Measurements from ENCODE around the gene SLC35F4. TPM values are rescaled to one million over a fixed set of nuclear protein-coding genes. Genes with fewer than 3 reads are reported as not detected.

Gene SLC35F4
- total and polyA plus RNA-seq, 2 donors (not counting 1 experiment from before 2014, with no cell fraction given): not detected

GRCh38 chr14:57875296-57875695, 9.4 kb upstream of the SLC35F4 start:
- 29% methylated on average over 1 of the region's 3 CpGs for WGBS (ENCODE audit: insufficient coverage)
- Mint-ChIP-seq H3K4me1 (no peaks in the 10 kb centered on the region), H3K4me3 (no peak overlapping the region), H3K27me3 (peaks cover 9% of the 10 kb centered on the region), H3K27ac (no peak overlapping the region), H3K9me3 (ENCODE audit: insufficient read depth) (peaks cover 4% of the 10 kb centered on the region)
- Histone ChIP-seq H3K9ac (ENCODE audit: low read length) (no peak overlapping the region), H3K27ac (ENCODE audit: low read length in 2 of 2) (no peak overlapping the region), H3K4me3 (ENCODE audit: control extremely low read depth in 1 of 5, extremely low read depth in 1 of 5, insufficient read depth in 1 of 5, low read depth in 2 of 5, low read length in 4 of 5) (no peak overlapping the region), H3K9me3 (ENCODE audit: control extremely low read depth in 1 of 3, control insufficient read depth in 2 of 3, insufficient read depth in 1 of 3, low read length in 2 of 3) (no peaks in the 10 kb centered on the region), H3K4me1 (ENCODE audit: control insufficient read depth in 2 of 2, insufficient read depth in 2 of 2, low read length in 2 of 2) (no peaks in the 10 kb centered on the region), H3K79me2 (ENCODE audit: control insufficient read depth, insufficient read depth, low read length) (no peaks in the 10 kb centered on the region), H3K36me3 (replicated peaks in 1 of 2; ENCODE audit: control extremely low read depth in 1 of 2, control insufficient read depth in 1 of 2, extremely low read depth in 1 of 2, insufficient read depth in 2 of 2, low read length in 1 of 2) (no peaks in the 10 kb centered on the region), H4K20me1 (ENCODE audit: control insufficient read depth, insufficient read depth, low read length, poor library complexity, severe bottlenecking) (no peaks in the 10 kb centered on the region), H3K27me3 (replicated peaks in 1 of 4; ENCODE audit: control extremely low read depth in 1 of 4, control insufficient read depth in 3 of 4, insufficient read depth in 4 of 4, low read length in 3 of 4) (no peaks in the 10 kb centered on the region), H2AFZ (ENCODE audit: insufficient read depth, low read depth, low read length, poor library complexity, severe bottlenecking) (no peak overlapping the region), H3K4me2 (replicated peaks; ENCODE audit: low read depth, low read length, poor library complexity, severe bottlenecking) (no peak overlapping the region)
- DNase-seq (no peak), ATAC-seq (ENCODE audit: low read depth) (no peak)
- intact Hi-C loops (cut with micrococcal nuclease): no loop called here
- POLR2A ChIA-PET: no interaction called here
- CTCF ChIA-PET: no interaction called here
- no peak for TF ChIP-seq EZH2 (IDR thresholded peaks at IDR 0.05; ENCODE audit: borderline replicate concordance, insufficient read depth, low read depth, low read length, poor library complexity, severe bottlenecking)
- TF ChIP-seq, protein P1, sequence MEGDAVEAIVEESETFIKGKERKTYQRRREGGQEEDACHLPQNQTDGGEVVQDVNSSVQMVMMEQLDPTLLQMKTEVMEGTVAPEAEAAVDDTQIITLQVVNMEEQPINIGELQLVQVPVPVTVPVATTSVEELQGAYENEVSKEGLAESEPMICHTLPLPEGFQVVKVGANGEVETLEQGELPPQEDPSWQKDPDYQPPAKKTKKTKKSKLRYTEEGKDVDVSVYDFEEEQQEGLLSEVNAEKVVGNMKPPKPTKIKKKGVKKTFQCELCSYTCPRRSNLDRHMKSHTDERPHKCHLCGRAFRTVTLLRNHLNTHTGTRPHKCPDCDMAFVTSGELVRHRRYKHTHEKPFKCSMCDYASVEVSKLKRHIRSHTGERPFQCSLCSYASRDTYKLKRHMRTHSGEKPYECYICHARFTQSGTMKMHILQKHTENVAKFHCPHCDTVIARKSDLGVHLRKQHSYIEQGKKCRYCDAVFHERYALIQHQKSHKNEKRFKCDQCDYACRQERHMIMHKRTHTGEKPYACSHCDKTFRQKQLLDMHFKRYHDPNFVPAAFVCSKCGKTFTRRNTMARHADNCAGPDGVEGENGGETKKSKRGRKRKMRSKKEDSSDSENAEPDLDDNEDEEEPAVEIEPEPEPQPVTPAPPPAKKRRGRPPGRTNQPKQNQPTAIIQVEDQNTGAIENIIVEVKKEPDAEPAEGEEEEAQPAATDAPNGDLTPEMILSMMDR (IDR thresholded peaks at IDR 0.05): no peak

DNA sequence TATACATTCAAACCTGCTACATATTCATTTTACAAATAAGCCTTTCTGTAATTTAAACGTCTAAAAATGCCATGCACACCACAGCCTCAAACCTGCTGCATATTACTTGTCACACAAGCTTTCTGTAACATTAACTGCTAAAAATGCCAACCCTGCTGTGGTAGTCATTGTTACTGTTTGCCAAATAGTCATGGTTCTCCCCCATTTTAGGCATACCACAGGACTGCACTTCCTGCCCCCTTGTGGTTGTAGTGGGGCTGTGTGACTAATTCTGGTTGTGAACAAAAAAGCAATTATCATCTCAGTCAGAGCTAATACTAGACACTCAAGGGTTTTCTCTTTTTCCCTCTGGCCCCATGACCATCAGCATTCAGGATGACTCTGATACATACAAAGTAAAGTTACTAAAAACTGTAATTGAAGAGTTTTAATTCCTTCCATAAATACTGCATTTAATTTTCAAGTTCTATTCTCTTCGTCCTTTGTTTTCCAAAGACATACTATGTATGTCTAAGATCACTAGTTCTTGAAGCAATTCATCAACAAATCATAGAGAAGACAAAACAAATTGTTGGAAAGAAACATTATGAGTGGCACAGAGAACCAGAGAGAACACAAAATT, 5.7 kb upstream of the SLC35F4 start:
- no peak overlapping the region for H3K4me2 ChIP-seq (replicated peaks; ENCODE audit: low read depth, low read length, poor library complexity, severe bottlenecking)
- Mint-ChIP-seq H3K27me3 (peaks cover 24% of the 10 kb centered on the region), H3K9me3 (ENCODE audit: insufficient read depth) (no peaks in the 10 kb centered on the region), H3K4me3 (no peak overlapping the region), H3K27ac (no peak overlapping the region), H3K4me1 (no peaks in the 10 kb centered on the region)
- DNase-seq (no peak), ATAC-seq (ENCODE audit: low read depth) (no peak)
- no CpG with 5 or more reads among the region's 2 CpGs for WGBS (ENCODE audit: insufficient coverage)
- intact Hi-C loops (cut with micrococcal nuclease): no loop called here
- H3K27me3 ChIP-seq (replicated peaks in 1 of 4; ENCODE audit: control extremely low read depth in 1 of 4, control insufficient read depth in 3 of 4, insufficient read depth in 4 of 4, low read length in 3 of 4): peaks cover 0 to 7% (median 4%) of the 10 kb centered on the region in 4 experiments
- no peaks in the 10 kb centered on the region for H3K79me2 ChIP-seq (ENCODE audit: control insufficient read depth, insufficient read depth, low read length)
- POLR2A ChIA-PET: no interaction called here
- no peak for TF ChIP-seq EZH2 (IDR thresholded peaks at IDR 0.05; ENCODE audit: borderline replicate concordance, insufficient read depth, low read depth, low read length, poor library complexity, severe bottlenecking)
- TF ChIP-seq, protein P1 (IDR thresholded peaks at IDR 0.05): peak; percentile 27
- no peak overlapping the region for H3K9ac ChIP-seq (ENCODE audit: low read length)
- H3K4me1 ChIP-seq (ENCODE audit: control insufficient read depth in 2 of 2, insufficient read depth in 2 of 2, low read length in 2 of 2): no peaks in the 10 kb centered on the region
- H3K36me3 ChIP-seq (replicated peaks in 1 of 2; ENCODE audit: control extremely low read depth in 1 of 2, control insufficient read depth in 1 of 2, extremely low read depth in 1 of 2, insufficient read depth in 2 of 2, low read length in 1 of 2): no peaks in the 10 kb centered on the region
- H2AFZ ChIP-seq (ENCODE audit: insufficient read depth, low read depth, low read length, poor library complexity, severe bottlenecking): no peak overlapping the region
- CTCF ChIA-PET: interaction anchor here (0.6 kb wide), 1 partner anchor 146 kb away, joined by 4 read pairs; no protein-coding TSS in a partner anchor
- no peaks in the 10 kb centered on the region for H3K9me3 ChIP-seq (ENCODE audit: control extremely low read depth in 1 of 3, control insufficient read depth in 2 of 3, insufficient read depth in 1 of 3, low read length in 2 of 3)
- H3K27ac ChIP-seq (ENCODE audit: low read length in 2 of 2): no peak overlapping the region
- no peaks in the 10 kb centered on the region for H4K20me1 ChIP-seq (ENCODE audit: control insufficient read depth, insufficient read depth, low read length, poor library complexity, severe bottlenecking)
- no peak overlapping the region for H3K4me3 ChIP-seq (ENCODE audit: control extremely low read depth in 1 of 5, extremely low read depth in 1 of 5, insufficient read depth in 1 of 5, low read depth in 2 of 5, low read length in 4 of 5)
